ENCODE measurements around the gene USF1.
"Not testable (repeated sequence)": the region's sequence is repeated elsewhere in the genome, so short reads cannot be mapped to it uniquely, and the experiment has no call there.

The USF1 gene

DNA sequence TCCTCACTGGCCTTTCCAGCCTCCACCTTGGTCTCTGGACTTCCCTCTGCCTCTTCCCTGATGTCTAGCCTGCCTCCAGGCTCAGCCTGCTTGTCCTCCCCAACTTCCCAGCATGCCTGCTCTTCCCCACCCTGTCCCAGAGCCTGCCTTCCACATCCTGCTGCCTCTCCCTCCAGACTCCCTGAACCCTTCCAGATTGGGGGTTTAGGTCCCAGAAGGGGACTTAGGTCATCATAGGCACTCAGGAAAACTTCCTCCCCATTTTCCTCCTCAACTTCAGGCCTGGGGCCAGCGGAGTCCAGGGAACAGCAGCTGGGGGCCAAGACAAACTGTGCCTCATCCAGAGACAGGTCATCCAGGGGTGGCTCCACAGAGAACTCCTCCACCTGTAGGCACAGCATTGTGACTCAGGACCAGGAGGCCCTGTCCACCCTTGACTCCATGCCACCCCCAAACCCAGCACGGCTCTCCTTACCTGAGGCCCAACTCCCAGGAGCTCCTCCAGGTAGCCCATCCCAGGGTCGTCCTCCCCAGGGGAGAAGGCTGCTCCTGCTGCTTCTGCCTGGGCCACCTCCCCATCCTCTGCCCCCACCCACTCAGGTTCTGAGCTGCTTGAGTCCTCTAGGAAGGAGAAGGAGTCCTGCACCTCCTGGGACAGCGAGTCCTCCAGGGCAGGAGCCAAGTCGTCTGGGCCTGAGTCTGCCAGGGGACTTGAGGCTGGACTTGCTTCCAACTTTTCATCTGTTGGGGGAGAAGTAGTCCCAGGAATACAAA lies 3.4 kb upstream of the USF1 start:
- no peak for DNase-seq

DNA sequence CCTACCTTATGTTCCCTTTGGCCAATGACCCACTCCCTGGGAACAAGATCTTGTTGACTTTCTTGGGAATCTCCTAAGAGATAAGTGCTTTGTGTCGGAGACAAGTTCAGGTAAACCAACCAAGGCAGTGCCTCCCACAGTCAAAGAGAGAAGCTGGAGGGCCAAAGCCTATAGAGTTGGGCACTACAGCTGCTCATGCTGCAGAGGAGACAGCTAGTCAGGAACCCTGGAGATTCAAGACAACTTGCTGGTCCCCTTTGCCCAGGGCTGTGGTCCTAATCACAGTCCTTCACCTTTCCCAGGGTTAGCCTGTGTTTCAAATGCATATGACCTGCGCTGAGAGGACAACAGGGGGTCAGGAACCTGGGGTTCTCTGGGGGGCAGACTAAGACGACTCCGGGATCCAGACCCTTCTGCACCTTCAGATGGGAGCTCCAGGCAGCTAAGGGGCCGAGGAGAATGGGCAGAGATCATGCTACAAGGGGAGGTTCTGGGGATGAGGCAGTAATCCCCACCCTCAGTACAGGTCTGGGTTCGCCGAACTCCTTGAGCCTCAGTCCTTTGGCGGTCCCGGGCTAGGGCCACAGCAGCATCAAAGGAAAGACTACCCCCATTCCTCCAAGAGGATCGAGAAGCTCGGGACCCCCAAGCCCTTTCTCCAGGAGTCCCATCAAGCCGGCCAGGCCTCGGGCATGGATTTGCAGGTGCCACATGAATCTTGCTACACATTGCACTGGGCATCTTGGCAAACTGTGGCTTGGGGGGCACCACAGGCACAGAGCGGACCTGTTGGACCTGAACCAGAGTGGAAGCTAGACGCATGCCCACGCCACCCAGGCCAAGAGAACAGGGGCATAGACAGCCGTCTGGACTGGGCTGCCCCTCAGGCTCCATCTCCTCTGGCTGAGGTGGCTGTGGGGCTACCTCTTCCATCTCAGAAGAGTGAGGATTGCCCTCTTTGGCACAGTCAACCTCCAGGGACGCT lies 2.0 kb upstream of the USF1 start:
- no peak for DNase-seq

DNA sequence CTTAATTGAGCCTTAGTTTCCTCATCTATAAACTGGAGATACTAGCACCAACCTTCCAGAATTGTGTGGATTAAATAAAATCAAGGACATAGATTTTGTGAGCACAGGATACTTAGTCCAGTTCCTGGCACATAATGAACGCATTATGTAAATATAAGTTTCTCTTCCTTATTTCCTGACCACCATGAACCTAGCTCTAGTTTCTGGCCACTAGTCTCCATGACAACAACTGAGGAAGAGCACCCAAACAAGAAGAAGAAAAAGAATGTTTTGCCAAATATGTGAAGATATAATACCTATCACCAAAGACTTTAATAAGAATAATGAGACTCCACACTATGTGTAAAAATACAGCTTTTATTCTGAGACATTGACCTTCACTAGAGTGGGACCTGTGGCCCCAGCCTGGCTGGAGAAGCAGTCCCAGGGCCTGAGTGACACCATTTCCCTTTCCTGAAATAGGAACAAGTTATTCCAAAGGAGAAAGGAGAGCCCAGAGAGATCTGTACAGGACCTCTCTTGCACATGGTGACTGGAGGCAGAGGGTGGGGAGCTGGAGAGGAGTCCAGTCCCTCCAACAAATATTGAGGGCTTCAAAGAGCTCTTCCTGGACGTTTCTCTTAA lies 940 bp upstream of the USF1 start:
- no peak for DNase-seq

DNA sequence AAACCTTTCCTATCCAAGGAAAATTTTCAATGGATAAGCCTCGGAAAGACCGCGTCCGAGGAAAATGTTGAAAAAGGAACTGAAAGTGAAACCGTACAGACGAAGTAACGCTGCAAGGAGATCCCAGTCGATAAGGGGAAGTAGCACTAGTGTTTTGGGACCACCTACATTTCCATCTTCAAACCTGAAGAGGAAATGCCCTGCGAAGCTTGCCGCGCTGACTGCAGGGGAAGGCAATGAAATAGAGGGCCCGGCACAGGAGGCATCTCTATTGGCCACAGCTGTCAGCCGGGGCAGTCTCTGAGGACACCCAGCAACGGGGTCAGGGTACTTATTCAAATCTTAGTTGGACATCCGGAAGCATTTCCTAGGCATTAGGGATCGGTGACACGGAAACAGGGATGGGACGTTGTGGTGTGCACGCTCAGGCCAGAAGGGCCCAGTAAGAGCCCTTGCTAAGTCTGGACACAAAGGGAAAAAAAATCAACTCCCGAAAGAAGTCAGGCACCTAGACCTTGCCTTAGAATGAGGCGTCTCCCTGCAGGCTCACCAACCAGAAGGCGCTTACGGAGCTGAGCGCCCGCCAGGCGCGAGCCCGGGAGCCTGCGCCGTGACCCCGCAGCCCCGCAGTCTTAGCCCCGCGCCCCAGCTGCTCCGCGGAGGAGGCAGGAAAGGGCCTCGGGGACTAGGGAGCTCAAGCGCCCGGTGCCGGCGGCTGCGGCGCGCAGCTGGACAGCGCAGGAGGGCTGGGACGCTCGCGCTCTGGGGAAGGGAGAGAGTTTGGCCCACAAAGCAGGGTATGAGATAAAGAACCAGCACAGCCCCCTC lies 655 bp downstream of the USF1 start:
- DNase-seq, result peak in 47 of 56 donors; percentile 18 to 79 (median 58)

DNA sequence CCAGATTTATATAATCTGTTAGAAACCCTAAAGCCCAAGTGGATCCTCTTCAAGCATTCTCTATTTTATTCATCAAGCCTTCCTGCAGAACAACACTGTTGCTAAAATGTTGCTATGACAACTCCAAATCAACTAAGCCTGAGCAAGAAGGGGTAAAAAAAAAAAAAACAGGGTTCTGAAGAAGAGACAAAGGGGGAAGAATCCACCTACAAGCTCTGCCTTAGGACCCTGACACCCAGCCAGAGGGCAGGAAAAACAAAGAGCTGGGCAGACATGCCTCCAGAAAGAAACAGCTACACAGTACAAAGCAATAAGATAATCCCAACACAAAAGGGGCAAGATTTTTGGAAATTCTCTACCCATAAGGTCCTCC lies 1.3 kb downstream of the USF1 start:
- no peak for DNase-seq

DNA sequence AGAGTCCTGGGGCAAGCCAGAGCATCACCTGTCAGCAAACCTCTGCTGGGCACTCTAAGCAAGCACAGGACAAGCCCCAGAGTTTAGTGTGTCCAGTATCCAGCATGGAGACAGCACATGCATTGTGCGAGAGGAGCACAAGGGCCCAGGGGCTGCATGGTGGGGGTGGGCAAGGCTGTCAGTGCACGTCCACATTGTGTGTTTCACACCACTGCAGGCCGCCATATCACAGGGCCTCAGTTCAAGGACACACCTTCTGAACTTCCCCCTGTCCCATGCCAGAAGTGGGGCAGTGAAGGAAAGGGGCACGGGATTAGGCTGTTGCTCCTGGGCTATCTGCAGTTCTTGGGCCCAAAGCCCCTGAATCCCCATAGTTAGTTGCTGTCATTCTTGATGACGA lies 6.2 kb downstream of the USF1 start:
- DNase-seq, result no peak

DNA sequence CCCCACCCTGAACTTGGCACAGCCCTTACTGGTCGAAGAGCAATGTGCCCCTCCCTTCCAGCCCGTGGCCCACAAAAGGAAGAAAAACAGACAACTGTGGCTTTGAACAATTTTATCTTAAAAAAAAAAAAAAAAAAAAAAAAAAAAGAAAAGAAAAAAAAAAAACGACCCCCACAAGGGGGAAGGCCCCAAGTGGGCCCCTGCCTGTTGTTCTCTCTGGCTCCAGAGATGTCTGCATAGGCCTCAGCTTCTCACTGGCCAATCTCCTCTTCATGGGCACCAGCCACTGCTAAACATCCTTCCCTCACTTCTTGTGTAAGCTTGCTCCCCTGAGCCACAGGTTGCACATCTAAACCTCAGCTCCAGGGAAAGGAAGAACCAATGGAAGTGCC lies 6.6 kb downstream of the USF1 start:
- no peak for DNase-seq

DNA sequence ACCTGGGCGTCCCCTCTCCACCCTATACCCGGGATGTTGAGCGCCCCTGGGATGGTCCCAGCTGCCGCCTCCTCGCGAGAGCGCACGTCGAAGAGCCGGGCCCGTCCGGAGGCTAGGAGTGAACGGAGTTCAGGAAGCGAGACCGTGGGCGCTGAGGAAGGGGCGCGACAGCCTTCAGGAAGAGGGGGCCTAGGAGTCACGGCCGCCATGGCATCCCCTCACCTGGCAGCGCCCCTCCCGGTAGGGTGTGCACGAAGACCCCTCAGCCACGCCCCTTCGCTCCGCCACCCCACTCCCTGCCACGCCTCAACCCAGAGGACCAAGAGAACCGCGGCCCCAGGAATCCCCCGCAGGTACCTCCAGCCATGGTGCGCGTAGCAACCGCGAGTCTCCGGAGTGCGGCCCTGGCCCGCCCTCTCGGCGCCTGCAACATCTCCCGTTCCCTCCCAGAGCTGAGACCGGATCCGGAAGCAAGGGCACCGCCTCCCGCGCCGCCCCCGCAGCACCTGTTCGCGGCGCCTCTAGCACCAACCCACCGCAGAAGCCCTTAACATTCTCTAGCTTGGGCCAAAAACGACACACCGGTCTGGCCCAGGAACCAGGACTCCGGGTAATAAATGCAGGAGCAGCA lies 7.1 kb downstream of the USF1 start, which contains the start of gene TSTD1:
TSTD1 (minus strand) TSS at position 442 of the 631 bp plus-strand sequence; CDS start at position 367, 75 bp downstream.
- DNase-seq, result peak in 35 of 56 donors; percentile 2 to 72 (median 37)

DNA sequence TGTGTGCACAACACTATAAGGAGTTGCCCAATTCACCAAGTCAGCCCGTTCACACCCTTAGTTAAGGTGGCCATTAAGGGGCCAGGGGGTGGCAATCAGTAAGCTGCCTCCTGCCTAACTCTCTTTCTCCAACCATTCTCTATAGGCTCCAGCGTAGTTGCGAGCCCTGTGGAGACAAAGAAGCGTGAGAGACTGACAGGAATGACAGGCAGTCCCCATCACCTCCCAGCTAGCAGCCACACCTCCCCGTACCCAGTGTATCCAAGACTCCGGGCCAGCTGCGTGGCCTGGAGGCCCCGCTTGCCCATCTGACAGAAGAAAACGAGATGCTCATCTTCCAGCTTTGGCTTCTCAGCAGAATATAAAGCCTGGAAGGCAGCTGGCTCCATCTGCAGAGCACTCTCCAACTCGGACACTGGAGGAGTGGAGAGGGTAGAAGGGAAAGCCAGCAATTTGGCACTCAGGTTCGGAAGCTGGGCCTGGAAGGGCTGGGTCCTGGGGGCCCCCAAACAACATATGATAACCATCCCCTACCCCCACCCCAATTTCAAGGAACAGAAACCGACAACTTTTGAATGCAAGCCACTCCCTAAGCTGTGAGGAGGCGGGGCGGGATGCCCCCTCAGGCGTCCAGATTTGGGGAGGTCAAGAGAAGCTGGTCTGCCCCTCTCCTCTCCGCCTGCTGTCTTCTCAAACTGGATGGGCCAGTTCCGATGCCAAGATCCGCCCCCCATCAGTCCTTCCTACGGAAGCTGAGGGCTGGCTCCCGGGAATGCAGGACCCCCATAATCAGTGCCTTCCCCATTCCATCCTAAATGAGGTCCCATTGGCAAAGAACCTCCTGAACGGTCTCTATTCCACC lies 7.9 kb downstream of the USF1 start:
- DNase-seq, result peak in 1 of 56 donors; percentile 1

DNA sequence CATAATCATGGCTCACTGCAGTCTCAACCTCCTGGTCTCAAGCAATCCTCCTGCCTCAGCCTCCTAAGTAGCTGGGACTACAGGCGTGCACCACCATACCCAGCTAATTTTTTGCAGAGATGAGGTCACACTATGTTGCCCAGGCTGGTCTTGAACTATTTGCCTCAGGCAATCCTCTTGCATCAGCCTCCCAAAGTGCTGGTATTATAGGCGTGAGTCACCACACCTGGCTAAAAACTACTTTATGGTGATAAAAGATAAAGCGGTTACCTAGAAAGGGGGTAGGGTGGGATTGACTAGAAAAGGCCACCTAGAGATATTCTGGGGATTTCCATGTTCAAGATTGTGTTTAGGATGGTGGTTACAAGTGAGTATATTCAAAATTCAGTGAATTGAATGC lies 12.0 kb downstream of the USF1 start:
- no peak for DNase-seq

DNA sequence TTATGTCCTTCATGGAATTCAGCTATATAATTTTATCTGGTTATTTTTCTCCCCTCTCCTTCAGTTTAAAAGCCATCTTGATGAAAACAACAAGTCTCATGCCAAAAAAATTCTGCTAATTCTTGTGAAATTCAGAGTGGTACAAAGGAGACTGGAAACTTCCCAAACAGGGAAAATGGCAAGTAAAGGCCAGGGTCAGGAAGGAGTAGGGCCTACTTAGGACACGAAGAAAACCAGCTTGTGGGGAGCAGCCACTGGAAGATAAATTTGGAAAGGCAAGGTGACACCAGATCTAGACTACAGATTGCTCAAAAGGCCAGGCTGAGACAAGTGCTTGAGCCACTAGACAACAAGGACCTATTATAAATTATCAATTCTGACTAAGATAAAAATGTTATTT lies 13.4 kb downstream of the USF1 start:
- DNase-seq, result no peak

DNA sequence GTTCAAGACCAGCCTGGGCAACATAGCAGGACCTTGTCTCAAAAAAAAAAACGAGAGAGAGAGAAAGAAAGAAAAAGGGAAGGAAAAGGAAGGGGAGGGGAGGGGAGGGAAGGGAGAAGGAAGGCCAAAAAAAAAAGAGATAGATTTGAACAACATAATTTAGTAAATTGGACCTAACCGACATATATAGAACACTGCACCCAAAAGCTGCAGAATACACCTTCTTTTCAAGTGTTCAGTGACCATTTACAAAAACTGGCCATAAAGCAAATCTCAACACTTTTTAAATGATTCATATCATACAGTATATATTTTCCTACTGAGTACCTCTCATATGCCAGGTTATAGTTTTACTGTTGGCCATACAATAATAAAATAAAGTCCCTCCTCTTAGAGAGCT lies 13.9 kb downstream of the USF1 start:
- no peak for DNase-seq

DNA sequence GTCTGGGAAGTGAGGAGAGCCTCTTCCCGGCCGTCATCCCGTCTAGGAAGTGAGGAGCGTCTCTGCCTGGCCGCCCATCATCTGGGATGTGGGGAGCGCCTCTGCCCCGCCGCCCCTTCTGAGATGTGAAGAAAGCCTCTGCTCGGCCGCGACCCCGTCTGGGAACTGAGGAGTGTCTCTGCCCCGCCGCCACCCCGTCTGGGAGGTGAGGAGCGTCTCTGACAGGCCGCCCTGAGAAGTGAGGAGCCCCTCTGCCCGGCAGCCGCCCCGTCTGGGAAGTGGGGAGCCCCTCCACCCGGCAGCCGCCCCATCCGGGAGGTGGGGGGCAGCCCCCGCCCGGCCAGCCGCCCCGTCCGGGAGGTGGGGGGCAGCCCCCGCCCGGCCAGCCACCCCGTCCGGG lies 16.3 kb downstream of the USF1 start:
- DNase-seq, result not testable (repeated sequence)

DNA sequence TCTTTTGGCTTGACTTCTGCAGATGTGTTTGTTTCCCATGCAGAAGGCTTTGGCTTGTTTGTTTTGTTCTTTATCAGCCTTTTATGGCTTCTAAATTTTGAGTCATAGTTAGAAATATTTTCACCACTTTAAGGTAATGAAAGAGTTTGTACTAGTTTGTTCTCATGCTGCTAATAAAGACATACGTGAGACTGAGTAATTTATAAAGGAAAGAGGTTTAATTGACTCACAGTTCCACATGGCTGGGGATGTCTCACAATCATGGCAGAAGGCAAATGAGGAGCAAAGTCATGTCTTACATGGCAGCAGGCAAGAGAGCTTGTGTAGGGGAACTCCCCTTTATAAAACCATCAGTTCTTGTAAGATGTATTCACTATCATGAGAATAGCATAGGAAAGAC lies 18.8 kb downstream of the USF1 start:
- not testable (repeated sequence) for DNase-seq

DNA sequence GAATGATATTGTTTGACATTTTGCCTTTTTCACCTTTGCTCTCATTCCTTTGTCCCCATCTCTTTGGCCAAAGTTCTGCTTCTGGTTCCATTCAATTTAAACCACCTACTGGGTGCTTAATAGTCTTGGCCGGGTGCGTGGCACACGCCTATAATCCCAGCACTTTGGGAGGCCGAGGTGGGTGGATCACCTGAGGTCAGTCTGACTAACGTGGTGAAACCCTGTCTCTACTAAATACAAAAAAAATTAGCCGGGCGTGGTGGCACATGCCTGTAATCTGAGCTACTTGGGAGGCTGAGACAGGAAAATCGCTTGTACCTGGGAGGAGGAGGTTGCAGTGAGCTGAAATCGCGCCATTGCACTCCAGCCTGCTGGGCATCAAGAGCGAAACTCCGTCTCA lies 23.3 kb downstream of the USF1 start:
- DNase-seq, result not testable (repeated sequence)

DNA sequence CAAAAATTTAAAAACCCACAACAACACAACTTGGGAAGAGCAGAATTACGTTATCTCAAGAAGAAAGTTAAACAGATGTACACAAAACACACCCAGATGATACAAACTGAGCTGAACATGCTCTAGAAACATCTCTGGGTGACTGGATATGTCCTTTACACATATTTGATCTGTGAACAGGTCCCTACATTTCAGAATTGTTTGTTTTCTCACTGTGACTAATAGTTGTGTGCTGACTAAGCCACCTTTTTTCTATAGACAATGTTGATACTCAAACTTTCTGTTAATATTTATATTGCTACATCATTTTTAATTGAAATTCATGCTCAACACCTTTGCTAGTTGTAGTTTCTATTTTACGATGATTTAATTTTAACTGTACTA lies 23.8 kb downstream of the USF1 start:
- no peak for DNase-seq

DNA sequence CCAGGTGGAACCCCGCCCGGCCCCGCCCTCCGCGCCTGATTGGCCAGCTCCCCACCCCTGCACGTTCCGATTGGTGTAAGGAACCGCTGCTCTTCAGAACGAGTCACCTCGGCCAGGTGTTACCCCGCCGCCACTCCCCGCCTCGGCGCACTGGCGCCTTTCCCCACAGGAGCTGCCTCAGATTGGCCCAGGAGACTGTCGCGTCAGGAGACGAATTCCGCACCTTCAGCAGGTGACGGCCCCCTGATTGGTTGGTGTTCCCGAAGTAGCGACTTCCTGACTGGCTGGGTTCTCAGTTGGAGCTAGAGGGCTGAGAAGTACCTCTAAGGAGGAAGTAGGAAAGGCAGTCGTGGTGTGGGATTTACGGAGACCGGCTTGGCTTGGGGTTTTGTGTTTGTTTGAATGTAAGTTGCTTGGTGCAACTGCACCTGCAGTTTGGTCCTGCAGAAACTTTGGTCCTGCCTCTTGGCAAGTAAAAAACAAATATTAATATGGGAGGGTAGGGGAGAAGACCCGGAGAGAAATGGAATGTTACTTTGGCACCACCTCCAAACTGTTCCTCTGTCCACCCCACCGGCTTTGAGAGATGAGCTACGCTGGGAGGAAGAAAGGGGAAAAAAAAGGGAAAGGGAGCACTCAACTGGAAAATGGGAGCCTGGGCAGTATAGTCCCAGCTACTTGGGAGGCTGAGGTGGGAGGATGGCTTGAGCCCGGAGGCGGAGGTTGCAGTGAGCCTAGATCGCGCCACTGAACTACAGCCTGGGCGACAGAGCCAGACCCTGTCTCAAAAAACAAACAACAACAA lies 24.4 kb downstream of the USF1 start:
- DNase-seq, result peak in 50 of 56 donors; percentile 6 to 91 (median 68)

DNA sequence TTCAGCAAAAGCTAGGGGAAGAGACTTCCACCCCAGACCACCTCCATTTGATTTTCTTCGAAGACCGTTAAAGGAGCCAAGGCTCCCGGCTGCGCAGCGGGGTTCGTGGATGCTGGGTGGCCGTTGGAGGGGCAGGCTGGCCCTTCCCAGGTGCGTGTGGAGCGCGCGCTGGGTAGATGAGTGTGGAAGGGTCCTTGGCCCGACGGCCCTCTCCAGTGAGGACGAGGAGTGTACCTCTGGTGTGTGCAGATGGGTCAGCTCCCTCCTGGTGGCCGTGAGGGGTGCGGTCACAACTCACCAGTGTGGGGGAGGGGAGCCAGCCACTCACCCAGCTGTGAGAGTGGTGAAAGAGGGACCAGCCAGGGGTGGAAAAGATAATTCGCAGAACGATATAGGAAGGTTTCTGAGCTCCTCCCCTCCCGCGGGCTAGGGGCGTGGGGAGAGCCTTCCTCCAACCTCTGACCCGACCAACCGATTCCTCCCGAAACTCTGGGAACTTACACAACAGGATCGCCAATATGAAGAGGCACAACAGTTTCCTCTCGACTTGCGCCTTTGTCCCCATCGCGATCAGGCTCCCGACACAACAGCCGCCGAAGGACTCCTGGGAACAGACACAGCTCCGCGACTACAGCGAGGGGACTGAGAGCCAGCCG lies 25.1 kb downstream of the USF1 start, which contains the start of gene F11R:
F11R (minus strand) TSS at position 644 of the 656 bp plus-strand sequence; CDS start at position 565, 79 bp downstream.
- DNase-seq, result peak in 1 of 56 donors; percentile 28

Data from nucleus accumbens (tissue), 56 donors.